IMR-90 (cell line): ENCODE measurements around the gene INPP5J. TPM values are rescaled to one million over a fixed set of nuclear protein-coding genes. Genes with fewer than 3 reads are reported as not detected.
A peak's percentile ranks its signal among the peaks of the same experiment; 100 is the strongest.

Experiments used
- ATAC-seq: fragments of 200-7000 bp; cut with Tn5 transposase; 2 replicates; pipeline ENCODE4 v1.9.1; 2020; ENCODE audit warnings: low read depth, mild to moderate bottlenecking, moderate library complexity
- BruUV-seq: library from RNA; stranded (reverse); fragments of 400-500 nt; replicated peaks from 2 replicates; lab custom pipeline; 2021; lab: Mats Ljungman, UMichigan
- CTCF ChIA-PET: fragments of 300-600 bp; formaldehyde crosslinking; extraction: SDS; loops from one replicate; lab custom pipeline; 2021; ENCODE audit warnings: antibody characterized with exemption; lab: Yijun Ruan, JAX
- POLR2A ChIA-PET: fragments of 300-600 bp; sonication (Branson Sonifier 250); formaldehyde crosslinking; loops from one replicate; lab custom pipeline; 2022; ENCODE audit warnings: antibody characterized with exemption; ENCODE audit not compliant: unreplicated experiment; lab: Charles Lee
- DNase-seq: peaks from one replicate; pipeline ENCODE4 v3.0.0; 2013
- H2AFZ ChIP-seq: replicated peaks from 2 replicates; pipeline ENCODE3; 2013; ENCODE audit warnings: low read length, mild to moderate bottlenecking; ENCODE audit not compliant: poor library complexity
- H2AK5ac ChIP-seq: 2 replicates; pipeline ENCODE4 v1.6.1; 2013; ENCODE audit warnings: low read depth, low read length, inconsistent platforms
- H2AK9ac ChIP-seq: replicated peaks from 2 replicates; pipeline ENCODE3; 2013; ENCODE audit warnings: mild to moderate bottlenecking, low read depth, low read length, moderate library complexity; ENCODE audit not compliant: poor library complexity
- H2BK120ac ChIP-seq: 2 replicates; pipeline ENCODE4 v1.6.1; 2013; ENCODE audit warnings: low read depth, low read length, inconsistent platforms
- H2BK15ac ChIP-seq: 3 replicates; pipeline ENCODE4 v1.6.1; 2013; ENCODE audit warnings: low read depth, low read length, inconsistent platforms
- H2BK20ac ChIP-seq: 2 replicates; pipeline ENCODE4 v1.6.1; 2013; ENCODE audit warnings: low read depth, mild to moderate bottlenecking, inconsistent platforms, low read length, moderate library complexity
- H2BK5ac ChIP-seq: 2 replicates; pipeline ENCODE4 v1.6.1; 2013; ENCODE audit warnings: mild to moderate bottlenecking, low read depth, low read length, inconsistent platforms; ENCODE audit not compliant: poor library complexity, severe bottlenecking
- H3K14ac ChIP-seq: replicated peaks from 2 replicates; pipeline ENCODE4 v1.6.1; 2013; ENCODE audit warnings: low read depth, low read length, inconsistent platforms
- H3K18ac ChIP-seq: 2 replicates; pipeline ENCODE4 v1.6.1; 2013; ENCODE audit warnings: low read depth, low read length, control low read depth
- H3K23ac ChIP-seq: 2 replicates; pipeline ENCODE4 v1.6.1; 2013; ENCODE audit warnings: low read depth, low read length, inconsistent platforms
- H3K27ac ChIP-seq: 2 replicates; pipeline ENCODE4 v1.5.1; 2013; ENCODE audit warnings: mild to moderate bottlenecking, control low read depth, low read length; ENCODE audit not compliant: insufficient read depth
- H3K27me3 ChIP-seq: 2 replicates; pipeline ENCODE4 v1.6.1; 2013; ENCODE audit warnings: low read length; ENCODE audit not compliant: control insufficient read depth, insufficient read depth
- H3K36me3 ChIP-seq: 2 replicates; pipeline ENCODE4 v1.6.1; 2013; ENCODE audit warnings: low read length, mixed read lengths; ENCODE audit not compliant: control insufficient read depth, insufficient read depth
- H3K4ac ChIP-seq: 2 replicates; pipeline ENCODE4 v1.6.1; 2013; ENCODE audit warnings: low read depth, low read length, inconsistent platforms
- H3K4me1 ChIP-seq: 2 replicates; pipeline ENCODE4 v1.6.1; 2013; ENCODE audit warnings: low read length, mixed read lengths; ENCODE audit not compliant: control insufficient read depth, insufficient read depth
- H3K4me2 ChIP-seq: 2 replicates; pipeline ENCODE4 v1.6.1; 2013; ENCODE audit warnings: low read depth, mild to moderate bottlenecking, control low read depth, low read length, moderate library complexity
- H3K4me3 ChIP-seq: 2 replicates; pipeline ENCODE4 v1.5.1; 2013; ENCODE audit warnings: low read depth, mild to moderate bottlenecking, control low read depth, low read length, moderate library complexity; ENCODE audit not compliant: insufficient read depth
- H3K56ac ChIP-seq: 2 replicates; pipeline ENCODE4 v1.6.1; 2013; ENCODE audit warnings: low read length, inconsistent platforms; ENCODE audit not compliant: insufficient read depth; ENCODE audit errors: extremely low read depth
- H3K79me1 ChIP-seq, 2 experiments: 2 replicates each; pipeline ENCODE4 v1.6.1; 2013; ENCODE audit warnings: low read length in 2 of 2, inconsistent platforms in 1 of 2, low read depth in 1 of 2
- H3K9ac ChIP-seq: 2 replicates; pipeline ENCODE4 v1.6.1; 2013; ENCODE audit warnings: low read depth, low read length, control low read depth
- H3K9me1 ChIP-seq: 2 replicates; pipeline ENCODE4 v1.6.1; 2013; ENCODE audit warnings: low read length, inconsistent platforms; ENCODE audit not compliant: insufficient read depth
- H3K9me3 ChIP-seq: 2 replicates; pipeline ENCODE4 v1.6.1; 2013; ENCODE audit warnings: low read length; ENCODE audit not compliant: control insufficient read depth, insufficient read depth
- H4K20me1 ChIP-seq: 2 replicates; pipeline ENCODE4 v1.6.1; 2013; ENCODE audit warnings: low read length, inconsistent platforms; ENCODE audit not compliant: insufficient read depth
- H4K5ac ChIP-seq: 2 replicates; pipeline ENCODE4 v1.6.1; 2013; ENCODE audit warnings: mild to moderate bottlenecking, low read depth, low read length, control low read depth
- H4K8ac ChIP-seq, 2 experiments: 2 replicates each; pipeline ENCODE4 v1.6.1; 2013; ENCODE audit warnings: low read depth in 2 of 2, low read length in 2 of 2, control low read depth in 1 of 2, inconsistent platforms in 1 of 2
- H4K91ac ChIP-seq: 2 replicates; pipeline ENCODE4 v1.6.1; 2013; ENCODE audit warnings: low read depth, low read length, inconsistent platforms; ENCODE audit not compliant: insufficient read depth
- RCOR1 ChIP-seq: IDR thresholded peaks from 2 replicates; pipeline ENCODE4 v1.6.1; 2012; ENCODE audit warnings: mild to moderate bottlenecking, low read length, improper control_type of control experiment; ENCODE audit not compliant: insufficient replicate concordance
- WGBS, 2 experiments: methylation state at CpG; one replicate each; pipeline versions ENCODE4 v1.1.5 to v1.1.7; 2013; ENCODE audit warnings: missing lambda C conversion rate in 2 of 2; ENCODE audit not compliant: insufficient read length in 1 of 2; ENCODE audit errors: extremely low coverage in 2 of 2; 5-methylcytosine and 5-hydroxymethylcytosine counted together
- dilution Hi-C: fragments of 300-500 bp; cut with HindIII; formaldehyde crosslinking; loops from one replicate; pipeline ENCODE4 v1.14.3; 2018; ENCODE audit warnings: low sequenced_read_pairs; ENCODE audit not compliant: unreplicated experiment
- in situ Hi-C: fragments of 300-500 bp; cut with MboI; formaldehyde crosslinking; loops from 3 replicates; pipeline ENCODE4 v1.14.3; 2019; ENCODE audit warnings: low sequenced_read_pairs, inconsistent platforms, mixed read lengths
- intact Hi-C: fragments of 100-400 bp; cut with micrococcal nuclease; formaldehyde crosslinking; loops from 2 replicates; pipeline ENCODE4 v1.10.0; 2022
- polyA plus RNA-seq, 3 experiments: library from polyadenylated mRNA; depleted of rRNA; stranded (reverse); fragments of >200 nt; gene quantifications; 2 replicates each; pipeline ENCODE4 v1.2.3, GENCODE V29; 2012; ENCODE audit warnings: low replicate concordance in 1 of 3
- total RNA-seq: library from RNA; depleted of rRNA; stranded (reverse); fragments of >200 nt; gene quantifications from 2 replicates; pipeline ENCODE4 v1.2.3, GENCODE V29; 2012

INPP5J gene
- total and polyA plus RNA-seq, 2 of the 4 experiments (the other 2 are of a cell fraction): 0.36 to 2.2 TPM

DNA sequence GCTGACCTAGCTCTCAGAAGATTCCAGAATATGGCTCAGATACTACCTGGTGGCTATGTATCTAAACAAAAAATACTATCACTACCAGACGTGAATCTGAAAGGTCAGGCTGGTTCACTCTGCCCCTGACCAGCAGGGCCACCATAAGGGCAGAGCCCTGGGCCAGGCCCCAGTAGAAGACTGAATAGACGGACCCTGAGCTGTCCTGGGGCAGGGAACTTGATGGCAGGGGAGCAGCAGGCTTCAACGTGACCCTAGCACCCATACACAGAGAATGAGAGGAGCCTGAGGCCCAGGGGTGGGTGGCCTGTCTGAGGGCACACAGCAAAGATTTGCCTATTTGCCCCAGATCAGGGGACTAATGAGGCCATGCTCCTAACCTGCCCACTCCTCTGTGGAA lies 30.6 kb downstream of the INPP5J start:
- WGBS, 2 experiments: no CpG with 5 or more reads among the region's 3 CpGs
- Histone ChIP-seq H3K9ac (no peak overlapping the region), H3K14ac (no peak overlapping the region), H3K9me1 (peaks cover 15% of the 10 kb centered on the region), H2AK5ac (peak overlapping the region; percentile 84), H3K27me3 (no peaks in the 10 kb centered on the region), H3K23ac (no peak overlapping the region), H3K79me1 (0 out of 4 replicates have a peak, but pooled peaks cover 0 to 10% of the 10 kb centered on the region in 2 experiments), H3K18ac (no peak overlapping the region), H3K36me3 (no peaks in the 10 kb centered on the region), H3K4me2 (no peak overlapping the region), H3K4me1 (peaks cover 18% of the 10 kb centered on the region), H3K27ac (no peak overlapping the region), H2BK120ac (peak overlapping the region; percentile 17; the same call in 1 of the 2 replicates), H3K9me3 (no peaks in the 10 kb centered on the region), H2BK5ac (no peak overlapping the region), H4K20me1 (no peaks in the 10 kb centered on the region), H3K4ac (peak overlapping the region; percentile 75), H4K91ac (peak overlapping the region; percentile 10; the same call in 1 of the 2 replicates), H2BK15ac (peak overlapping the region; percentile 93; the same call in 2 of the 3 replicates), H4K5ac (0 out of 2 replicates have a peak overlapping the region, but pooled peaks have one; percentile 79), H4K8ac (peak overlapping the region; percentile 30 to 41; a peak in 1 of 4 replicates), H3K4me3 (no peak overlapping the region), H3K56ac (no peak overlapping the region), H2AFZ (no peak overlapping the region), H2BK20ac (peak overlapping the region; percentile 57; the same call in 1 of the 2 replicates), H2AK9ac (no peak overlapping the region)
- ATAC-seq (no peak), DNase-seq (no peak)
- CTCF ChIA-PET: no interaction called here
- intact Hi-C loops (no loop called here), dilution Hi-C loops (no loop called here), in situ Hi-C loops (no loop called here)
- TF ChIP-seq RCOR1: no peak
- POLR2A ChIA-PET: interaction anchor here (0.6 kb wide), 1 partner anchor 66 kb away, joined by 9 read pairs; no protein-coding TSS in a partner anchor
- no TSS peak for BruUV-seq
